Memory B cell (primary cell): Measurements from ENCODE around the gene ARRB1.

Experiments
- ATAC-seq: fragments of 150-1000 bp; cut with Tn5 transposase; 2 replicates; pipeline ENCODE4 v1.10.0; 2021; ENCODE audit warnings: low read depth, mild to moderate bottlenecking, moderate library complexity
- DNase-seq, 2 donors: peaks; one replicate each; pipeline ENCODE4 v3.0.0; 2022; ENCODE audit warnings: low spot score in 2 of 2
- H3K27ac Mint-ChIP-seq: one replicate; pipeline ENCODE4 v1.8.0; 2022; ENCODE audit warnings: mild to moderate bottlenecking, moderate library complexity, mixed read lengths
- H3K27me3 Mint-ChIP-seq: one replicate; pipeline ENCODE4 v1.8.0; 2022; ENCODE audit warnings: mixed read lengths
- H3K36me3 Mint-ChIP-seq: one replicate; pipeline ENCODE4 v1.8.0; 2022; ENCODE audit warnings: mild to moderate bottlenecking, mixed read lengths
- H3K4me1 Mint-ChIP-seq: one replicate; pipeline ENCODE4 v1.8.0; 2022; ENCODE audit warnings: mixed read lengths
- H3K4me3 Mint-ChIP-seq: one replicate; pipeline ENCODE4 v1.8.0; 2022; ENCODE audit warnings: mild to moderate bottlenecking, moderate library complexity, mixed read lengths
- H3K9me3 Mint-ChIP-seq: one replicate; pipeline ENCODE4 v1.8.0; 2022; ENCODE audit warnings: mixed read lengths

ARRB1 gene

DNA sequence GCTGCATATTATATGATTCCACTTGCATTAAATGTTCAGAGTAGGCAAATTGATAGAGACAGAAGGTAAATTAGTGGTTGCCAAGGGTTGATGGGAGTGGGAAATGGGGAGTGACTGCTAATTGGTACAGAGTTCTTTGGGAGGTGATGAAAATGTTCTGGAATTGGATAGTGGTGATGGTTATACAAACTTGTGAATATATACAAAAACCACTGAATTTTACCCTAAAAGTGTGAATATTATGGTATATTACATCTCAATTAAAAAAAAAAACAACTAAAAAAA lies 52.5 kb downstream of the ARRB1 start:
- H3K36me3 Mint-ChIP-seq: peaks cover 4% of the 10 kb centered on the region
- no peak for ATAC-seq
- no peaks in the 10 kb centered on the region for H3K27me3 Mint-ChIP-seq
- DNase-seq: no peak
- H3K9me3 Mint-ChIP-seq: no peaks in the 10 kb centered on the region
- H3K27ac Mint-ChIP-seq: no peak overlapping the region
- H3K4me1 Mint-ChIP-seq: peaks cover 2% of the 10 kb centered on the region
- no peak overlapping the region for H3K4me3 Mint-ChIP-seq

DNA sequence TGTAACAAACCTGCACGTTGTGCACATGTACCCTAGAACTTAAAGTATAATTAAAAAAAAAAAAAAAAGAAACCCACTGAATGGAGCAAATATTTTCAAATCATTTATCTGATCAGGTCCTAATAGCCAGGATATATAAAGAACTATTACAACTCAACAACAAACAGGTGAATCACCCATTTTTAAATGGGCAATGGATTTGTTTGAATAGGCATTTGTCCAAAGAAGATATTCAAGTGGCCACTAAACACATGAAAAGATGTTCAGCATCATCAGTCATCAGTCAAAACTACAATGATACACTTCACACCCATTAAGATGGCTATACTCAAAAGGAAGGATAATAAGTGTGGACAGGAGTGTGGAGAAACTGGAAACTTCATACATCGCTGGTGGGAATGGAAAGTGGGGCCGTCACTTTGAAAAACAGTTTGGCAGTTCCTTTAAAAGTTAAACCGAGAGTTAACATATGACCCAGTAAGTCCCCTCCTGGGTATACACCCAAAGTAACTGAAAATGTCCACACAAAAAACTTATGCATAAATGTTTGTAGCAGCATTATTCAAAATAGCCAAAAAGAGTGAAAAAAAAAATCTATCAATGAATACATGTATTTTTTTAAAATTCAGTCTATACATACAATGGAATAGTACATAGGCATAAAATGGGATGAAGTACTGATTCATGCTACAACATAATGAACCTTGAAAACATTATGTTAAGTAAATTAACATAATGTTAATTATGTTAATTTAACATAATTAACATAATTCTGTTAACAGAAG lies 53.1 kb downstream of the ARRB1 start:
- Mint-ChIP-seq H3K4me1 (peaks cover 2% of the 10 kb centered on the region), H3K36me3 (peaks cover 4% of the 10 kb centered on the region), H3K9me3 (no peaks in the 10 kb centered on the region), H3K27me3 (peaks cover 1% of the 10 kb centered on the region), H3K27ac (no peak overlapping the region), H3K4me3 (no peak overlapping the region)
- DNase-seq (no peak), ATAC-seq (no peak)

DNA sequence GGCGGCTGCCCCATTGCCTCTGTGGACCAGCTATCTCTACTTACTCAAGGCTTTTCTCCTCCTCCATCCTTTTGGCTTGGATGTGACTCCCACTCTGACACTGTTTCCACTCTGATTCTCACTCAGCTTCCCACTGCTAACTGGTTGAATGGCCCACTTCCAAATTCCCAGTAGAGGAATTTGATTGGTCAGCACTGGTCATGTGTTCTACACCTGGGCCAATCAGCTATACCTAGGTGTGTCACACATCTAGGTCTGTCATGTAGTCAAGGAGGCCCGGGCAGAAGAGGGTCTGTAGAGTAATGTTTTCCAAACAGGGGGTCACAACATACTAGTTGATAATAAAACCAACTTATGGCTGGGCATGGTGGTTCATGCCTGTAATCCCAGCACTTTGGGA lies 57.6 kb downstream of the ARRB1 start:
- H3K27ac Mint-ChIP-seq: no peak overlapping the region
- H3K36me3 Mint-ChIP-seq: peaks cover 4% of the 10 kb centered on the region
- ATAC-seq: no peak
- H3K27me3 Mint-ChIP-seq: peaks cover 6% of the 10 kb centered on the region
- no peak overlapping the region for H3K4me3 Mint-ChIP-seq
- H3K4me1 Mint-ChIP-seq: no peaks in the 10 kb centered on the region
- no peak for DNase-seq
- H3K9me3 Mint-ChIP-seq: no peaks in the 10 kb centered on the region

- no peak overlapping the region for H3K27ac Mint-ChIP-seq
- ATAC-seq (no peak), DNase-seq (no peak)
- no peaks in the 10 kb centered on the region for H3K9me3 Mint-ChIP-seq
- H3K4me3 Mint-ChIP-seq: no peak overlapping the region
- no peaks in the 10 kb centered on the region for H3K4me1 Mint-ChIP-seq
- H3K27me3 Mint-ChIP-seq: peaks cover 6% of the 10 kb centered on the region
- peaks cover 4% of the 10 kb centered on the region for H3K36me3 Mint-ChIP-seq
Observed at GRCh38 chr11:75292943-75293342, 58.5 kb downstream of the ARRB1 start.

DNA sequence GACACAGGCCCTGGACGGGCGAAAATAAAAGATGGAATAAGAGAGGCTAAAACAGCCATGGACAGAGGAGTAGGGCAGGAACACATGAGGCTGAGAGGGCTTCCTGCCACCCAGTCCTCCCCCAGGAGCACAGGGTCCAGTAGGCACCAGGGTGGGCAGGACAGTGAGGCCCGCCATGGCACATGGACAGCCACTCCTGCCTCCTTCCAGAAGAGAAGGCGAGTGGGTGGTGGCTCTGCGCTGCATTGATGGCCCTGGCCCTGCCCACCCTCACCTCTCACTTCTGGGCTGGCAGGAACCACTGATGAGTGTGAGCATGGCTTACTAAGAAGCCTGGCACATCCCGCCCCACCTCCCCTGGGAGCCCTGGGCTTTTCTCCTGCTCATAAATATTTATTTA lies 59.7 kb downstream of the ARRB1 start:
- Mint-ChIP-seq H3K36me3 (peaks cover 4% of the 10 kb centered on the region), H3K9me3 (no peaks in the 10 kb centered on the region), H3K4me3 (no peak overlapping the region), H3K27ac (no peak overlapping the region), H3K4me1 (no peaks in the 10 kb centered on the region), H3K27me3 (peaks cover 6% of the 10 kb centered on the region)
- no peak for DNase-seq
- ATAC-seq: no peak

DNA sequence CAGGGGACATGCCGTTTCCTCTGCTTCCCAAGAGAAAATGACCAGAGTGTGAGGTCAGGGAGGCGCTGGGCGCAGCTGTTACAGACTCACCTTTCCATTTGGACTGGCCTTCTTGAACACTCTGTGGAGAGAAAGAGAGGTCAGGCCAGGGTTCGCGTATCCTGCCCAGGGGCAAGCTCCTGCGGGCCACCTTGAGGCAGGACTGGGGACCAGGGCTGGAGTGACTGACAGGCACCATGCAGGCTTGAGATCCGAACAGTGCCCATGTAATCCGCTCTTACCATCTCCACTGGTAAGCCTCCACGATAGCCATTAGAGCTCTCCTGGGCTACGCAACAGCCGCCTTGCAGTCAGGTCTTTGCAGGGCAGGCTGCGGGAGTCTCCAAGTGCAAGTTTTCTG lies 61.5 kb downstream of the ARRB1 start:
- H3K4me1 Mint-ChIP-seq: no peaks in the 10 kb centered on the region
- ATAC-seq (no peak), DNase-seq (no peak)
- peaks cover 6% of the 10 kb centered on the region for H3K27me3 Mint-ChIP-seq
- no peaks in the 10 kb centered on the region for H3K36me3 Mint-ChIP-seq
- no peak overlapping the region for H3K4me3 Mint-ChIP-seq
- no peaks in the 10 kb centered on the region for H3K9me3 Mint-ChIP-seq
- no peak overlapping the region for H3K27ac Mint-ChIP-seq

- no peak for DNase-seq
- no peak overlapping the region for H3K4me3 Mint-ChIP-seq
- no peaks in the 10 kb centered on the region for H3K36me3 Mint-ChIP-seq
- H3K27me3 Mint-ChIP-seq: peaks cover 6% of the 10 kb centered on the region
- no peak overlapping the region for H3K27ac Mint-ChIP-seq
- H3K9me3 Mint-ChIP-seq: no peaks in the 10 kb centered on the region
- no peak for ATAC-seq
- H3K4me1 Mint-ChIP-seq: no peaks in the 10 kb centered on the region
Observed at GRCh38 chr11:75289511-75289760, 62.0 kb downstream of the ARRB1 start.

DNA sequence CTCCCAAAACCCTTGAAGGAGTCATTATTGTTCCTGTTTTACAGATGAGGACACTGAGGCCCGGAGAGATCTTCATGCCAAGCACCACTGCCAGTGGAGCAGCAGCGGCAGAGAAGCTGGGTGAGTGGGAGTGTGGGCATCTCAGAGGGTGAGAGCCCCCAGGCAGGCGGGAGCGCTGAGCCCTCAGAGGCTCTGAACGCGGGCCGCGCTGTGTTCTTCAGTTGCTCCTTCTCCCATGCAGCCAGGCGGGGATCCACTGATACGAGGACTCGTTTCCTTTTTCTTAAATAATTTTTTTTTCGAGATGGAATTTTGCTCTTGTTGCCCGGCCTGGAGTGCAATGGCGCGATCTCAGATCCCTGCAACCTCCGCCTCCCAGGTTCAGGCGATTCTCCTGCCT lies 63.9 kb downstream of the ARRB1 start:
- H3K27ac Mint-ChIP-seq: no peak overlapping the region
- H3K4me3 Mint-ChIP-seq: no peak overlapping the region
- peaks cover 5% of the 10 kb centered on the region for H3K27me3 Mint-ChIP-seq
- H3K9me3 Mint-ChIP-seq: no peaks in the 10 kb centered on the region
- no peak for DNase-seq
- H3K4me1 Mint-ChIP-seq: no peaks in the 10 kb centered on the region
- ATAC-seq: no peak
- H3K36me3 Mint-ChIP-seq: no peaks in the 10 kb centered on the region

DNA sequence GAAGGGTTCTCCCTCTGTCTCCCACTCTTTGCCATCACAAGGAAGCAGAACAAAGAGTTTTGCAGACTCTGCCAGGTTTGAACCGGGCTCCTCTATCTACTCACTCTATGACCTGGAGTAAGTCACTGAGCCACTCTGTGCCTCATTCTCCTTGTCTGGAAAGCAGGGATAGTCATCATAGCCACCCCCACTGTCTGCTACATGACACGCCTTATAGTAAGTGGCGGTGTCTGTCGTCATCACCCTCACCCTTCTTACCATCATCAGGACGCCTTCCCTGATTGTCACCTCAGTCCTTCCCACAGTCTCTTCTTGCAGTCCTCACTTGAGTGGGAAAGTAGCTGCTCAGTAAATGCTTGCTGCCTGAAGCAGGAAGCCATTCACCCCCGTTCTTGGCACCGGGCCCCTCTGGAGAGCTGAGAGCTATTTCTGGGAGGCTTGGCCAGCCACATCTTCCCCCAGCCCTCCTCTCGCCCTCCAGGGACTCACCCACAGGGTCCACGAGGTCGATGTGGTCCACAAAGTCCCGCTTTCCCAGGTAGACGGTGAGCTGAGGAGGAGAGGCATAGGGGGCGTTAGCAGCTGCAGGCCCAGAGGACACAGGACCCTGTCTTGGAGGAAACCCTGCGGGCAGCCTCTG lies 64.5 kb downstream of the ARRB1 start:
- DNase-seq: no peak
- Mint-ChIP-seq H3K27me3 (peaks cover 5% of the 10 kb centered on the region), H3K9me3 (no peaks in the 10 kb centered on the region), H3K4me1 (no peaks in the 10 kb centered on the region), H3K36me3 (no peaks in the 10 kb centered on the region), H3K27ac (no peak overlapping the region), H3K4me3 (no peak overlapping the region)
- no peak for ATAC-seq

- peaks cover 2% of the 10 kb centered on the region for H3K27me3 Mint-ChIP-seq
Observed at GRCh38 chr11:75285776-75286360, 65.6 kb downstream of the ARRB1 start.

DNA sequence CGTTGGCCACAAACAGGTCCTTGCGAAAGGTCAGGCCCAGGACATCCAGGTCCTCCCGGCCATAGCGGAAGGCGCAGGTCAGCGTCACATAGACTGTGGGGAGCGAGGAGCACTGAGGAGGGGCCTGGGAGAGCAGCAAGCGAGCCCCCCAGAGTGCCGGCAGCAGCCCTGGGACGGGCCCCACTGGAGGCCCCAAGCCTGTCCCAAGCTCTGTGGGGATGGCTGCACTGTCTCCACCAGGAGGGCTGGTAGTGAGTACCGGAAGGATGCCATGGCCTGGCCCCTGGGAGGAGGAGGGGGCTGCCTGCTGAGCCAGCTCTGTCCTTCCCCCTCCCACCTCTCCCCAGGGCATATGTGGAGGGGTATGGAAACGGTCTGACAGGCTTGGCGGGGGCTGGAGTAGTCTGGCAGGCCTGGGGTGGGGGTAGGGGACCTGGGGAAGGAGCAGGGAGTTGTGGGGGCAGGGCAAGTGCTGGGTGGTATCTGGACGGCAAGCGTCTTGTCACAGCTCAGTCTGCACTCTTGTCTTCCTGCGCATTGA lies 68.0 kb downstream of the ARRB1 start:
- H3K27ac Mint-ChIP-seq: no peak overlapping the region

More at GRCh38 chr11:75285776-75286360, 65.6 kb downstream of the ARRB1 start:
- DNase-seq (no peak), ATAC-seq (no peak)
- Mint-ChIP-seq H3K9me3 (no peaks in the 10 kb centered on the region), H3K36me3 (no peaks in the 10 kb centered on the region), H3K27ac (no peak overlapping the region), H3K4me1 (no peaks in the 10 kb centered on the region), H3K4me3 (no peak overlapping the region)

GRCh38 chr11:75281469-75282095 lies 69.9 kb downstream of the ARRB1 start:
- no peak for DNase-seq
- H3K4me1 Mint-ChIP-seq: peaks cover 5% of the 10 kb centered on the region
- H3K4me3 Mint-ChIP-seq: no peak overlapping the region
- H3K27me3 Mint-ChIP-seq: no peaks in the 10 kb centered on the region
- H3K36me3 Mint-ChIP-seq: peaks cover 3% of the 10 kb centered on the region
- no peak for ATAC-seq
- no peak overlapping the region for H3K27ac Mint-ChIP-seq
- no peaks in the 10 kb centered on the region for H3K9me3 Mint-ChIP-seq

More for the DNA sequence above, 68.0 kb downstream of the ARRB1 start:
- no peak for ATAC-seq
- Mint-ChIP-seq H3K27me3 (no peaks in the 10 kb centered on the region), H3K4me1 (no peaks in the 10 kb centered on the region), H3K9me3 (no peaks in the 10 kb centered on the region), H3K36me3 (no peaks in the 10 kb centered on the region), H3K4me3 (no peak overlapping the region)
- no peak for DNase-seq

GRCh38 chr11:75280770-75281468 lies 70.5 kb downstream of the ARRB1 start:
- Mint-ChIP-seq H3K36me3 (peaks cover 3% of the 10 kb centered on the region), H3K4me1 (peaks cover 11% of the 10 kb centered on the region), H3K27ac (no peak overlapping the region), H3K4me3 (no peak overlapping the region), H3K9me3 (no peaks in the 10 kb centered on the region), H3K27me3 (no peaks in the 10 kb centered on the region)
- ATAC-seq (no peak), DNase-seq (no peak)

DNA sequence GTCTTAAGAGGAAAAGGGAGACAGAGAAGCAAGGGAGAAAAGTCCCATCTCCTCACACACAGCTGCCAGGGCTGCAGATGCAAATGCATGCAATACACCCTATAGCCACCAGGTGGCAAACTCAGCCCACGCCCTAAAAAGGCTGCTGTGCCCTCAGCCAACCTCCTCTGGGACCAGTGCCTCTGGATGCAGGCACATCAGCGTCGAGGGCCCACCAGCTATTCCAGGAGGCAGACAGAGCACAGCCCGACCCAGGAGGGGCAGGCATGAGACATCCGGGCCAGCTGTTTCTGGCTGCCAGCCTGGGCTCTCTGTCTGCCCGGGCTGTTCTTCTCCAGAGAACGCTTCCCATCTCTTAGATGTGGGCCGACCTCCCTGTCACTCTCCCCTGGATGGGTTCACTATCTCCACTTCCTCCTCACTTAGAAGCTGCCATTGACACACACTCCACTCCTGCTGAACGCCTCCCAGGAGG lies 71.2 kb downstream of the ARRB1 start:
- Mint-ChIP-seq H3K27ac (no peak overlapping the region), H3K27me3 (no peaks in the 10 kb centered on the region), H3K4me3 (no peak overlapping the region), H3K36me3 (peaks cover 3% of the 10 kb centered on the region), H3K9me3 (no peaks in the 10 kb centered on the region), H3K4me1 (peaks cover 16% of the 10 kb centered on the region)
- peak; percentile 72 to 74 for DNase-seq
- ATAC-seq: peak; percentile 67
